B cell (primary cell): Measurements from ENCODE around the gene TEC.

Source experiments
- CTCF ChIP-seq: fragments of 200-600 bp; IDR thresholded peaks from one replicate; pipeline ENCODE4 v1.8.0; 2022; ENCODE audit warnings: antibody characterized with exemption, mild to moderate bottlenecking
- EZH2 ChIP-seq: IDR thresholded peaks from 2 replicates; pipeline ENCODE4 v1.6.1; 2012; ENCODE audit warnings: borderline replicate concordance, low read depth, mild to moderate bottlenecking, moderate library complexity, low read length; ENCODE audit not compliant: insufficient read depth, poor library complexity, severe bottlenecking

- no peak for TF ChIP-seq CTCF
- TF ChIP-seq EZH2: no peak
These were observed 166.0 kb downstream of the TEC start for GRCh38 chr4:48103483-48104139.
